Nephron (organoid): Measurements from ENCODE around the gene FBLN2.
A peak's percentile ranks its signal among the peaks of the same experiment; 100 is the strongest.

ENCODE experiments used
- H3K27ac Mint-ChIP-seq, 3 experiments: 2 replicates each; pipeline ENCODE4 v1.8.0; 2020; ENCODE audit warnings: mixed read lengths in 3 of 3, mild to moderate bottlenecking in 2 of 3, moderate library complexity in 1 of 3
- H3K27me3 Mint-ChIP-seq: 2 replicates; pipeline ENCODE4 v1.8.0; 2021; ENCODE audit warnings: low read depth, mild to moderate bottlenecking, moderate library complexity, mixed read lengths
- H3K36me3 Mint-ChIP-seq: 2 replicates; pipeline ENCODE4 v1.8.0; 2020; ENCODE audit warnings: low read depth, mixed read lengths
- H3K4me1 Mint-ChIP-seq: 2 replicates; pipeline ENCODE4 v1.8.0; 2020; ENCODE audit warnings: mixed read lengths
- H3K4me3 Mint-ChIP-seq, 3 experiments: 2 replicates each; pipeline ENCODE4 v1.8.0; 2020; ENCODE audit warnings: mild to moderate bottlenecking in 3 of 3, mixed read lengths in 3 of 3, moderate library complexity in 2 of 3
- H3K9me3 Mint-ChIP-seq: 2 replicates; pipeline ENCODE4 v1.8.0; 2020; ENCODE audit warnings: mixed read lengths
- TF ChIP-seq, protein P1 (sequence below), 3 experiments: fragments of 200-600 bp; sonication (generic); IDR thresholded peaks; one replicate each; pipeline ENCODE4 v1.5.0; 2021; ENCODE audit warnings: antibody characterized with exemption in 3 of 3; ENCODE audit not compliant: unreplicated experiment in 3 of 3

FBLN2 gene

DNA sequence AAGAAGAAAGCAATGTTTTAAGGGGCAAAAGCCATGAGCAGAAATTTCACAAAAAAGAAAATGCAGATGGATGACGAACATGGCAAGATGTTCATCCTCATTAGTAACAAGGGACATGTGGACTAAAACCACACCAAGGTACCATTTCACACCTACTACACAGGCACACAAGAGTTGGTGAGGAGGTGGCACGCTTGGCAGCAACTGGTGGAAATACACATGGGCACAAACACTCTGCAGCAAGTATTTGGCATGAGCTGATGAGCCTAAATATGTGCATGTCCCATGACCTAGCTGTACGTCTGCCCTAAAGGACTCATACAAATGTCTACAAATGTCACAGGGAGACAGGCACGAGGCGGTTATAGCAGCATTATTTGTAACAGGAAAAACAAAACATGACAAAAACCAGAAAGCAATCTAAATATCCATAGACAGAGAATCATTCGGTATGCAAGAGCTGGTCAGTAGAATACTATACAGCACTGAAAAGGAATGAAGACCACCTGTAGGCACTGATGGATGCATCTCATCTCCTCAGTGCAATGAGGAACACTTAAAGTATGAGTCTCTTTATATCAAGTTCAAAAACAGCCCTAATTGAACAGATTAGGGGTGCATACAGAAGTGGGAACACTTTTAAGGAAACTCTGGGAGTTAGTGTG, 11.5 kb upstream of the FBLN2 start:
- H3K4me3 Mint-ChIP-seq, result no peak overlapping the region
- H3K27ac Mint-ChIP-seq, result peak overlapping the region in 2 of 3 experiments; percentile 29 to 72
- peaks cover 26% of the 10 kb centered on the region for H3K4me1 Mint-ChIP-seq
- TF ChIP-seq, protein P1, sequence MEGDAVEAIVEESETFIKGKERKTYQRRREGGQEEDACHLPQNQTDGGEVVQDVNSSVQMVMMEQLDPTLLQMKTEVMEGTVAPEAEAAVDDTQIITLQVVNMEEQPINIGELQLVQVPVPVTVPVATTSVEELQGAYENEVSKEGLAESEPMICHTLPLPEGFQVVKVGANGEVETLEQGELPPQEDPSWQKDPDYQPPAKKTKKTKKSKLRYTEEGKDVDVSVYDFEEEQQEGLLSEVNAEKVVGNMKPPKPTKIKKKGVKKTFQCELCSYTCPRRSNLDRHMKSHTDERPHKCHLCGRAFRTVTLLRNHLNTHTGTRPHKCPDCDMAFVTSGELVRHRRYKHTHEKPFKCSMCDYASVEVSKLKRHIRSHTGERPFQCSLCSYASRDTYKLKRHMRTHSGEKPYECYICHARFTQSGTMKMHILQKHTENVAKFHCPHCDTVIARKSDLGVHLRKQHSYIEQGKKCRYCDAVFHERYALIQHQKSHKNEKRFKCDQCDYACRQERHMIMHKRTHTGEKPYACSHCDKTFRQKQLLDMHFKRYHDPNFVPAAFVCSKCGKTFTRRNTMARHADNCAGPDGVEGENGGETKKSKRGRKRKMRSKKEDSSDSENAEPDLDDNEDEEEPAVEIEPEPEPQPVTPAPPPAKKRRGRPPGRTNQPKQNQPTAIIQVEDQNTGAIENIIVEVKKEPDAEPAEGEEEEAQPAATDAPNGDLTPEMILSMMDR (IDR thresholded peaks at IDR 0.05; ENCODE audit: unreplicated experiment in 3 of 3), result no peak
- H3K36me3 Mint-ChIP-seq, result no peaks in the 10 kb centered on the region
- H3K27me3 Mint-ChIP-seq, result peaks cover 19% of the 10 kb centered on the region
- H3K9me3 Mint-ChIP-seq, result peaks cover 2% of the 10 kb centered on the region

DNA sequence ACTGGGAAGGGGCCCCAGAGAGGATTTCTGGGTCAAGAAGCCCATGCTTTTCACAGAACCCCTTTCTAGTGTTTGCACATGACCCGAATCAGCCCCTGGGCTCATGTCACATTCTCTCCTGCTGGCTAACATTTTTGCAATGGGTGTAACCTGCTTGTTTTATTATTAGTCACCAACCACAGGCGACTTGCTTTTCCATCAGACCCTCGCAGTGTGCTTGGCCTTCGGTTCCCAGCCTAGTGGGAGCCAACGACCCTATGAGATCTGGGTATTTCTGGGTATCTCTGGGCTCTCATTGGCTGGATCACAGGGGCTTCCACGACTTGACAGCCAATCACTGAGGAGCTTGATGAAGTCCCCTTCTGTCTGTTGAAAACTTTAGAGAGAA, 11.0 kb upstream of the FBLN2 start:
- H3K4me1 Mint-ChIP-seq, result peaks cover 26% of the 10 kb centered on the region
- TF ChIP-seq, protein P1 (IDR thresholded peaks at IDR 0.05; ENCODE audit: unreplicated experiment in 3 of 3), result no peak
- H3K27ac Mint-ChIP-seq, result no peak overlapping the region
- no peaks in the 10 kb centered on the region for H3K36me3 Mint-ChIP-seq
- H3K27me3 Mint-ChIP-seq, result peaks cover 22% of the 10 kb centered on the region
- H3K4me3 Mint-ChIP-seq, result no peak overlapping the region
- peaks cover 2% of the 10 kb centered on the region for H3K9me3 Mint-ChIP-seq

DNA sequence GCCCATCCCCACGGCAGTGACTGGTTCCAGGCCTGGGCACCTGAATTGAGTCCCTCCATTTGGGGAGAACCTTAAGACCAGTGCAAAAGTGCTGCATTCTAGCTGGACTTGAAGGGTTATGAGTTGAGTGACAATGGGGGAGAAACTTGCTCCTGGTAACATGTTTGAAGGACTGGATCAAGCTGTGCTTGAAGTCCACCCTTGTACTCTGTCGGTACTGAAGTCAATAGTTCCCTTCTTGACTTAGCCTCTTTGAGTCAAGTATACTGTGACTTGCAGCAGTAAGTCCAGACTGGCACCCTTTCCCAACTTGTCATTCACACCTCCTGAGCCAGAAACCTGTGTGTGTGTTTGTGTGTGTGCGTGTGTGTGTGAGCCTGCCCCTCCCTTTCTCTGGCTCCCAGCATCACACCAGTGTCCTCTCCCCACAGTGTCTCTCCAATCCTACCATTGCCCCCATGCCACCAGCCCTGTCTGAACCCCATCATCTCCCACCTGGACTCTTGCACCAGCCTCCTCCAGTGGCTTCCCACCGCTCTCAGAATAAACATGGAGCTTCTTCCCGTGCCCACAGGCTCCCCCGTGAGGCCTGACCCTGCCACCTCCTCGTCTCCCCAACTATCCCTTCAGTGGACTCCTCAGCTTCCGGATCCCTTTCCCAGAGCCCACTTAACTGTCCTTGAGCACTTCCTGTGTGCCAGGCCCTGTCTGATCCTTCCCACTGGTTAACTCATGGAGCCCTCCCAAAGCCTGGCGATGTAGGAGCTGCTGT, 10.2 kb upstream of the FBLN2 start:
- Mint-ChIP-seq H3K9me3 (peaks cover 2% of the 10 kb centered on the region), H3K4me1 (peaks cover 26% of the 10 kb centered on the region), H3K27me3 (peaks cover 26% of the 10 kb centered on the region), H3K4me3 (no peak overlapping the region), H3K36me3 (no peaks in the 10 kb centered on the region), H3K27ac (no peak overlapping the region)
- TF ChIP-seq, protein P1 (IDR thresholded peaks at IDR 0.05; ENCODE audit: unreplicated experiment in 3 of 3), result no peak

DNA sequence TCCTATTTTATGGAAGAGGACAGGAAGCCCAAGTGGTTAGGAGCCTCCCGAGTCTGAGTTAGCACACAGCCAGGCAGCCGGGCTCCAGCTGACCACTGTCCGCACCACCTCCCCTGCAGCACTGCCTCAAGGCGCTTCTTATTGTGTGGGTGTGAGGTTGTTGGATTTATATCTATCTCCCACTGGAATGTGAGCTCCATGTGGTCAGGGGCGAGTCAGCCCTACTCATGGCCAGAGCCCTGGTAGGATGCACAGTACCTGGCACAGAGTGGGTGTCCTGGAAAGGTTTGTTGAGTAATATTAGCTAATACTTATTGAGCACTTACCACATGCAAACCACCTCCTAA, 9.7 kb upstream of the FBLN2 start:
- Mint-ChIP-seq H3K9me3 (peaks cover 2% of the 10 kb centered on the region), H3K27ac (no peak overlapping the region), H3K4me3 (no peak overlapping the region), H3K4me1 (peaks cover 26% of the 10 kb centered on the region), H3K36me3 (no peaks in the 10 kb centered on the region), H3K27me3 (peaks cover 32% of the 10 kb centered on the region)
- TF ChIP-seq, protein P1 (IDR thresholded peaks at IDR 0.05; ENCODE audit: unreplicated experiment in 3 of 3), result no peak

DNA sequence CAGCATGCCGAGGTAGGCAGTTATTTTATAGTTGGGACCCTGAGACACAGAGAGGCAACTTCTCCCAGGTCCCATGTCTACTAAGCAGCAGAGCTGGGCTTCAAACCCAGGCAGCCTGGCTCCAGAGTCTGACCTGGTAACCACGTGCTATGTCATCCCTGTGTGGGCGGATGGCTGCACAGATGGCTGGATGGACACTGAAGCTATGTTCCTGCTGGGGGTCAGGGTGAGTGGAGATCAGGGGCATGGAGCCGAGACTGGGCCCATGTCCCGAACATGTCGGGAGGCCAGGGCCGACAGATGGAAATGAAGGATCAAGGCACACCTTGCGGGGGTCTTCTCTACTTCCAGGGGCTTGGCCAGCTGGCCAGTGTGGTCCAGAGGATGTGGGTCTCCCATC, 9.3 kb upstream of the FBLN2 start:
- Mint-ChIP-seq H3K4me3 (no peak overlapping the region), H3K27ac (no peak overlapping the region), H3K9me3 (peaks cover 2% of the 10 kb centered on the region), H3K4me1 (peaks cover 26% of the 10 kb centered on the region), H3K27me3 (peaks cover 33% of the 10 kb centered on the region), H3K36me3 (no peaks in the 10 kb centered on the region)
- TF ChIP-seq, protein P1 (IDR thresholded peaks at IDR 0.05; ENCODE audit: unreplicated experiment in 3 of 3), result no peak
